Measurements from ENCODE around the gene NOTUM.
"Not testable (repeated sequence)": the region's sequence is repeated elsewhere in the genome, so short reads cannot be mapped to it uniquely, and the experiment has no call there.

NOTUM gene

GRCh38 chr17:81956607-81957589 lies 4.1 kb downstream of the NOTUM start:
- DNase-seq, result no peak

GRCh38 chr17:81955756-81956544 lies 5.0 kb downstream of the NOTUM start:
- no peak for DNase-seq

GRCh38 chr17:81955058-81955681 lies 5.8 kb downstream of the NOTUM start:
- DNase-seq, result no peak

GRCh38 chr17:81954131-81955057 lies 6.6 kb downstream of the NOTUM start:
- no peak for DNase-seq

GRCh38 chr17:81953443-81953842 lies 7.5 kb downstream of the NOTUM start:
- DNase-seq, result not testable (repeated sequence)

- DNase-seq, result no peak
Observed at GRCh38 chr17:81952792-81953228, 8.2 kb downstream of the NOTUM start.

GRCh38 chr17:81951785-81952684 lies 9.0 kb downstream of the NOTUM start:
- no peak for DNase-seq

- DNase-seq, result no peak
Observed at GRCh38 chr17:81950501-81950900, 10.5 kb downstream of the NOTUM start.

- no peak for DNase-seq
Observed at GRCh38 chr17:81948635-81949378, 12.2 kb downstream of the NOTUM start.

- no peak for DNase-seq
Observed at GRCh38 chr17:81947189-81947588, 13.8 kb downstream of the NOTUM start, which contains the start of gene MYADML2. Gene MYADML2, minus strand, starts transcription at chr17:81947233. Its CDS starts 5,492 bp downstream, at chr17:81941741.

GRCh38 chr17:81944858-81945257 lies 16.1 kb downstream of the NOTUM start:
- no peak for DNase-seq

GRCh38 chr17:81942167-81942553 lies 18.8 kb downstream of the NOTUM start:
- DNase-seq, result no peak

GRCh38 chr17:81941484-81942166 lies 19.4 kb downstream of the NOTUM start:
- DNase-seq, result peak; percentile 83 to 87

- no peak for DNase-seq
Observed at GRCh38 chr17:81940538-81941483, 20.2 kb downstream of the NOTUM start.

- DNase-seq, result no peak
Observed at GRCh38 chr17:81939881-81940385, 21.1 kb downstream of the NOTUM start.

GRCh38 chr17:81939218-81939617 lies 21.8 kb downstream of the NOTUM start:
- no peak for DNase-seq

GRCh38 chr17:81935709-81936084 lies 25.3 kb downstream of the NOTUM start:
- DNase-seq, result no peak
